BJ (cell line): Measurements from ENCODE around the gene IBA57. TPM values are rescaled to one million over a fixed set of nuclear protein-coding genes. Genes with fewer than 3 reads are reported as not detected.
A peak's percentile ranks its signal among the peaks of the same experiment; 100 is the strongest.

Experiments used
- CTCF ChIA-PET: fragments of 350-600 bp; formaldehyde crosslinking; extraction: SDS; loops from one replicate; lab custom pipeline; 2021; ENCODE audit warnings: antibody characterized with exemption, inconsistent platforms; lab: Yijun Ruan, JAX
- POLR2A ChIA-PET: fragments of 300-600 bp; sonication (Branson Sonifier 250); formaldehyde crosslinking; extraction: SDS; loops from one replicate; lab custom pipeline; 2021; ENCODE audit warnings: antibody characterized with exemption; lab: Charles Lee
- DNase-seq: peaks from one replicate; pipeline ENCODE4 v3.0.0-alpha.2; 2011; ENCODE audit warnings: low read depth
- H3K27me3 ChIP-seq: 2 replicates; pipeline ENCODE4 v1.6.0; 2011; ENCODE audit warnings: low read length; ENCODE audit not compliant: control insufficient read depth, insufficient read depth
- H3K36me3 ChIP-seq: 2 replicates; pipeline ENCODE4 v1.5.1; 2011; ENCODE audit warnings: low read length; ENCODE audit not compliant: control insufficient read depth, insufficient read depth
- H3K4me3 ChIP-seq: 2 replicates; pipeline ENCODE4 v1.5.1; 2011; ENCODE audit warnings: low read depth, mild to moderate bottlenecking, control low read depth, low read length
- polyA plus RNA-seq: library from polyadenylated mRNA; depleted of rRNA; stranded (reverse); fragments of >200 nt; gene quantifications from 2 replicates; pipeline ENCODE4 v1.2.3, GENCODE V29; 2011
- TF ChIP-seq, protein P1 (sequence below): IDR thresholded peaks from 2 replicates; pipeline ENCODE4 v1.5.1; 2011; ENCODE audit warnings: low read depth, mild to moderate bottlenecking, control low read depth, inconsistent platforms, low read length, moderate library complexity; ENCODE audit not compliant: insufficient read depth

The IBA57 gene
- polyA plus RNA-seq, 1 experiment, result 2.8 TPM

DNA sequence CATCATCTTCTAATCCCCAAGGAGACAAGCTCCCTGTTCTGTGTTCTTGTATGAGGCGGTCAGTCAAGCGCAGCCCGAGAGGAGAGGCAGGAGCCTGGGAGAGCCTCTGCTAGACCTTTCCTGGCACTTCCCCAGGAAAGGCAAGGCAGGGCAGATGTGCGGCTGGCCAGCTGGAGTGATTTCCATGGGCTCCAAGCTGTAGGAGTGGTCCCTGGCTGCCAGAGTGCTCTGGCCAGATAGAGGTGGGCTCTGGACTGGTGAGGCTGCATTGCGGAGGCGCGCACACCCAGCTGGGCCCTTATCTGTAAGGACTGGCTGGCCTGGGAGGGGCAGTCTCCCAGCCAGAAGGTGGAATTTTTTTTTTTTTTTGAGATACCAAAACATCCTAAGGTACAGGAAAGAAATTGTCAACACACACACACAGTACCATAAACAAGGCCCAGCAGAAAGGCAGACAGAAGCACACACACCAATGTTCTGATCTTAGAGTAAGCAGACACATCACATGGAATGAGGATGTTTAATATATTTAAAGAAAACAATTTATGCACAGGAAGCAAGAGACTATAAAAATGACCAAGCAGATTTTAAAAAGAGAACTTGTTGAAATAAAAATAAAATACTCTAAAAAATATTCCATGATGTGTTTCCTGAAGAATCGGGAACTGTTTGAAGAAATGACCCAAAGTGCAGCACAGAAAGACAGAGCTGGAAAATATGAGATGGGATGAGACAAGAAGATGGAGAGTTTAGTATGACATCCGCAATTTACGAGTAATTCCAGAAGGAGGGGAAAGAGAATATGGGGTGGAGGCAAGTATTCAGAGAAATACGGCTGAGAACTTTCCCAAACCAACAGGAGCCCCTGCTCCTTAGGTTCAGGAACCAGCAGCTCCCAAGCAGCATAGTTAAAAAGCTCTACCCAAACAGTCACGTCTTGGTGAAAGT, 13.4 kb downstream of the IBA57 start:
- Histone ChIP-seq H3K36me3 (peaks cover 5% of the 10 kb centered on the region), H3K4me3 (no peak overlapping the region), H3K27me3 (no peaks in the 10 kb centered on the region)
- TF ChIP-seq, protein P1, sequence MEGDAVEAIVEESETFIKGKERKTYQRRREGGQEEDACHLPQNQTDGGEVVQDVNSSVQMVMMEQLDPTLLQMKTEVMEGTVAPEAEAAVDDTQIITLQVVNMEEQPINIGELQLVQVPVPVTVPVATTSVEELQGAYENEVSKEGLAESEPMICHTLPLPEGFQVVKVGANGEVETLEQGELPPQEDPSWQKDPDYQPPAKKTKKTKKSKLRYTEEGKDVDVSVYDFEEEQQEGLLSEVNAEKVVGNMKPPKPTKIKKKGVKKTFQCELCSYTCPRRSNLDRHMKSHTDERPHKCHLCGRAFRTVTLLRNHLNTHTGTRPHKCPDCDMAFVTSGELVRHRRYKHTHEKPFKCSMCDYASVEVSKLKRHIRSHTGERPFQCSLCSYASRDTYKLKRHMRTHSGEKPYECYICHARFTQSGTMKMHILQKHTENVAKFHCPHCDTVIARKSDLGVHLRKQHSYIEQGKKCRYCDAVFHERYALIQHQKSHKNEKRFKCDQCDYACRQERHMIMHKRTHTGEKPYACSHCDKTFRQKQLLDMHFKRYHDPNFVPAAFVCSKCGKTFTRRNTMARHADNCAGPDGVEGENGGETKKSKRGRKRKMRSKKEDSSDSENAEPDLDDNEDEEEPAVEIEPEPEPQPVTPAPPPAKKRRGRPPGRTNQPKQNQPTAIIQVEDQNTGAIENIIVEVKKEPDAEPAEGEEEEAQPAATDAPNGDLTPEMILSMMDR, result no peak
- ChIA-PET CTCF (interaction anchor here (1.3 kb wide), 1 partner anchor 39 kb away, joined by 3 read pairs; no protein-coding TSS in a partner anchor), POLR2A (no interaction called here)
- no peak for DNase-seq

- no peak for DNase-seq
- POLR2A ChIA-PET, result no interaction called here
- Histone ChIP-seq H3K36me3 (peaks cover 2% of the 10 kb centered on the region; the same call in 1 of the 2 replicates), H3K27me3 (no peaks in the 10 kb centered on the region), H3K4me3 (no peak overlapping the region)
- CTCF ChIA-PET, result interaction anchor here (2.2 kb wide), 1 partner anchor 15 kb away, joined by 7 read pairs; the partner anchor contains the start of gene IBA57
- TF ChIP-seq, protein P1, result peak; percentile 24; the same call in 1 of the 2 replicates
Measured at GRCh38 chr1:228180271-228180958, 14.8 kb downstream of the IBA57 start.

DNA sequence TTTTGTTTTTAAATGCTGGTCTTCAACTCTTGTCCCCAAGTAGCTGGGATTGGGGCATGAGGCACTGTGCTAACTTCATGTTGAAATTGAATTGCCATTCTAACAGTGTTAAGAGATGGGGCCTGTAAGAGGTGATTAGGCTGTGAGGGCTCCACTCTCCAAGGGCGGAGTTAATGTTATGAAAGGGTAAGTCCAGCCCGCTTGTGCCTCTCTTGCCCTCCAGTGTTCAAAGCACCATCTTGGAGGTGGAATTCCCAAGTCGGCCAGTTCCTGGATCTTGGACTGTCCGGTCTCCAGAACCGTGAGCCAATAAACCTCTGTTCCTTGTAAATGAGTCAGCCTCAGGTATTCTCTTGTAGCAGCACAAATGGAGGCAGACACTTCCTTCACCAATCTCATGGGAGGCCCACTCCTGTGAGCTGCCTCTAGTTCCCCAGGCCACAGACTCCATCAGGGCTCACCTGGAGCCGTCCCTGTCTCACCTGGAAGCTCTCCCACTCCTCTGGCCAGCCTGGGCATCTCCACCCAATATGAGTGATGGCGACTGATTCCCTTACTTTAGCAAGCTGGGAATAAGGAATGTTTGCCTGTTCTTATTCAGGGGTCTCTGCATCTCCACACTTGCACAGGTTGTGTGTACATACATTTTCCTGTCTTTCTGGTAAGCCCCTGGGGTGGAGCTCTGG, 15.5 kb downstream of the IBA57 start:
- TF ChIP-seq, protein P1, result no peak
- ChIA-PET POLR2A (no interaction called here), CTCF (interaction anchor here (2.2 kb wide), 1 partner anchor 15 kb away, joined by 7 read pairs; the partner anchor contains the start of gene IBA57)
- Histone ChIP-seq H3K4me3 (no peak overlapping the region), H3K36me3 (peaks cover 1% of the 10 kb centered on the region; the same call in 1 of the 2 replicates), H3K27me3 (no peaks in the 10 kb centered on the region)
- DNase-seq, result no peak

- TF ChIP-seq, protein P1, result no peak
- no peak overlapping the region for H3K4me3 ChIP-seq
- H3K36me3 ChIP-seq, result peaks cover 1% of the 10 kb centered on the region; the same call in 1 of the 2 replicates
- ChIA-PET CTCF (interaction anchor here (2.2 kb wide), 1 partner anchor 16 kb away, joined by 7 read pairs; the partner anchor contains the start of gene IBA57), POLR2A (no interaction called here)
- H3K27me3 ChIP-seq, result no peaks in the 10 kb centered on the region
- no peak for DNase-seq
Measured at GRCh38 chr1:228181645-228182034, 16.0 kb downstream of the IBA57 start.
